Stomach (tissue), 4 donors: ENCODE measurements around the gene TRAPPC10.

Experiments used
- CTCF ChIP-seq, 7 experiments: fragments of 450-650 bp in 4 of 7; fragments of 200-600 bp in 3 of 7; sonication (generic) in 3 of 7; IDR thresholded peaks; one replicate each; pipeline ENCODE4 v1.5.1; 2016 to 2019; ENCODE audit warnings: antibody characterized with exemption in 7 of 7, control low read depth in 2 of 7, mild to moderate bottlenecking in 1 of 7
- EP300 ChIP-seq: sonication (generic); formaldehyde crosslinking; IDR thresholded peaks from one replicate; pipeline ENCODE4 v1.6.1; 2017; ENCODE audit warnings: antibody characterized with exemption
- POLR2A ChIP-seq, 4 donors: fragments of 450-650 bp; IDR thresholded peaks; one replicate each; pipeline ENCODE4 v1.6.1; 2016; ENCODE audit warnings: antibody characterized with exemption in 4 of 4, control low read depth in 2 of 4, mild to moderate bottlenecking in 1 of 4, moderate library complexity in 1 of 4

- no peak for TF ChIP-seq EP300
- TF ChIP-seq CTCF (IDR thresholded peaks at IDR 0.05): no peak
- TF ChIP-seq POLR2A (IDR thresholded peaks at IDR 0.05): no peak
Measured at GRCh38 chr21:44058652-44058964, 46.5 kb downstream of the TRAPPC10 start.
